ENCODE data around the gene PACRG. TPM values are rescaled to one million over a fixed set of nuclear protein-coding genes. Genes with fewer than 3 reads are reported as not detected.

PACRG gene
- total and polyA plus RNA-seq, 5 donors from 2014 or later = 0.44 to 1.2 (median 0.87) TPM; not detected in 2

DNA sequence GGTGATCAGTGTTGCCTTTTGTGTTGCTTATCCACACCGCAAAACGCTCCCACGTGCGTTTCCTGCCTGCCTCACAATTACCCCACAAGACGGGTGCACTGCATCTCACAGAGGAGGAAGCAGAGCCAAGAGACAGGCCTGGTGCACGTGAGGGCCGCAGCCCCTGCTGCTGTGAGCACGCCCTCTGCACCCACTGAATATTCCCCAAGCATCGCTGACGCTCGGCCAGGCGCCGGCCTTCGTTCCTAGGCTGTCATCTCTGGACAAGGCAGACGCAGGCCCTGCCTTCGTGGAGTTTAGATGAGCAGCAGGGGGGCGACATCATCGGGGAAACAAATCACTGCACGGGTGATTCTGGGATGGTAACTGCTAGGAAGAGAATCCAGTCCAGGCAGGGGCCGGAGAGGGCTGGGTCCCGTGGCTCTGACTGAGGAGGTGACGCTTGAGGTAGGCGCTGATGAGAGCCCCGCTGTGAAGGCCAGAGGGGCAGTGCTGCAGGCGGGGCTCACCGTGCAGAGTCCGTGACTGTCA, 524.4 kb downstream of the PACRG start:
- ATAC-seq (ENCODE audit: low read depth in 2 of 2) (no peak), DNase-seq (no peak)
- Histone ChIP-seq H3K36me3 (ENCODE audit: control insufficient read depth, insufficient read depth, low read length) (no peaks in the 10 kb centered on the region), H3K4me1 (ENCODE audit: control insufficient read depth, insufficient read depth, low read length, poor library complexity, severe bottlenecking) (no peaks in the 10 kb centered on the region), H3K4me3 (ENCODE audit: low read depth, low read length) (no peak overlapping the region), H3K9me3 (ENCODE audit: control insufficient read depth in 2 of 2, low read length in 2 of 2) (no peaks in the 10 kb centered on the region), H3K27me3 (ENCODE audit: control insufficient read depth, insufficient read depth, low read length) (no peaks in the 10 kb centered on the region), H3K27ac (ENCODE audit: insufficient read depth, low read length, poor library complexity, severe bottlenecking) (no peak overlapping the region)
- no peaks in the 10 kb centered on the region for H3K36me3 Mint-ChIP-seq
- H3K9me3 Mint-ChIP-seq = peaks cover 0 to 2% (median 0%) of the 10 kb centered on the region in 7 donors
- no peaks in the 10 kb centered on the region for H3K27me3 Mint-ChIP-seq
- no peak overlapping the region for H3K27ac Mint-ChIP-seq
- H3K4me3 Mint-ChIP-seq = no peak overlapping the region
- H3K4me1 Mint-ChIP-seq = no peaks in the 10 kb centered on the region

GRCh38 chr6:163253556-163254213, 525.9 kb downstream of the PACRG start:
- no peaks in the 10 kb centered on the region for H3K4me1 Mint-ChIP-seq

GRCh38 chr6:163254341-163254835, 526.6 kb downstream of the PACRG start:
- no peaks in the 10 kb centered on the region for H3K27me3 Mint-ChIP-seq
- H3K27ac ChIP-seq (ENCODE audit: insufficient read depth, low read length, poor library complexity, severe bottlenecking) = no peak overlapping the region
- no peaks in the 10 kb centered on the region for H3K27me3 ChIP-seq (ENCODE audit: control insufficient read depth, insufficient read depth, low read length)
- no peak for DNase-seq
- ATAC-seq (ENCODE audit: low read depth in 2 of 2) = no peak
- H3K9me3 ChIP-seq (ENCODE audit: control insufficient read depth in 2 of 2, low read length in 2 of 2) = no peaks in the 10 kb centered on the region
- H3K4me1 ChIP-seq (ENCODE audit: control insufficient read depth, insufficient read depth, low read length, poor library complexity, severe bottlenecking) = no peaks in the 10 kb centered on the region
- H3K4me3 ChIP-seq (ENCODE audit: low read depth, low read length) = no peak overlapping the region
- peaks cover 0 to 2% (median 0%) of the 10 kb centered on the region in 7 donors for H3K9me3 Mint-ChIP-seq
- peak overlapping the region in 1 of 4 donors; percentile 49 for H3K4me3 Mint-ChIP-seq
- no peak overlapping the region for H3K27ac Mint-ChIP-seq
- H3K36me3 Mint-ChIP-seq = no peaks in the 10 kb centered on the region
- H3K36me3 ChIP-seq (ENCODE audit: control insufficient read depth, insufficient read depth, low read length) = no peaks in the 10 kb centered on the region
- no peaks in the 10 kb centered on the region for H3K4me1 Mint-ChIP-seq

More at GRCh38 chr6:163253556-163254213, 525.9 kb downstream of the PACRG start:
- Mint-ChIP-seq H3K27me3 (no peaks in the 10 kb centered on the region), H3K4me3 (no peak overlapping the region), H3K9me3 (peaks cover 0 to 2% (median 0%) of the 10 kb centered on the region in 7 donors), H3K27ac (no peak overlapping the region), H3K36me3 (no peaks in the 10 kb centered on the region)
- Histone ChIP-seq H3K9me3 (ENCODE audit: control insufficient read depth in 2 of 2, low read length in 2 of 2) (no peaks in the 10 kb centered on the region), H3K4me1 (ENCODE audit: control insufficient read depth, insufficient read depth, low read length, poor library complexity, severe bottlenecking) (no peaks in the 10 kb centered on the region), H3K4me3 (ENCODE audit: low read depth, low read length) (no peak overlapping the region), H3K36me3 (ENCODE audit: control insufficient read depth, insufficient read depth, low read length) (no peaks in the 10 kb centered on the region), H3K27ac (ENCODE audit: insufficient read depth, low read length, poor library complexity, severe bottlenecking) (no peak overlapping the region), H3K27me3 (ENCODE audit: control insufficient read depth, insufficient read depth, low read length) (no peaks in the 10 kb centered on the region)
- no peak for ATAC-seq (ENCODE audit: low read depth in 2 of 2)
- DNase-seq = no peak

DNA sequence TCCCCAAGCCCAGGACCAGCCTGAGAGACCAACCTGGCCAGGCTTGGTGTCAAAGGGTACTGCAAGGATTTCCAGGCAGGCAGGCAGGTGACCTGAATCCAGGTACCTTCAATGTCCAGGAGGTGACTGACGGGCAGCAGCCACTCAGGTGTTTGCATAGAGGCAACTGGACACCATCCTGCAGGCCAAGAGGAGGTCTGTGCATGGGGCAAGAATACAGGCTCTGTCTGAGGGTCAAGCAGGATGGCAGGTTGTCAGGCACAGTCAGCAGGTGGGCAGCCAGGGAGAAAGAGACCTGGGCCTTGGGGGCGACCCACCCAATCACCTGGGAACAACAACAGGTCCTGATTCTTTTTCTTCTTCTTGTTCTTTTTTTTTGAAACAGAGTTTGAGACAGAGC, 527.5 kb downstream of the PACRG start:
- Histone ChIP-seq H3K4me1 (ENCODE audit: control insufficient read depth, insufficient read depth, low read length, poor library complexity, severe bottlenecking) (no peaks in the 10 kb centered on the region), H3K27ac (ENCODE audit: insufficient read depth, low read length, poor library complexity, severe bottlenecking) (no peak overlapping the region), H3K9me3 (ENCODE audit: control insufficient read depth in 2 of 2, low read length in 2 of 2) (no peaks in the 10 kb centered on the region), H3K4me3 (ENCODE audit: low read depth, low read length) (no peak overlapping the region), H3K27me3 (ENCODE audit: control insufficient read depth, insufficient read depth, low read length) (no peaks in the 10 kb centered on the region), H3K36me3 (ENCODE audit: control insufficient read depth, insufficient read depth, low read length) (no peaks in the 10 kb centered on the region)
- Mint-ChIP-seq H3K27me3 (no peaks in the 10 kb centered on the region), H3K4me1 (peaks cover 0 to 4% (median 0%) of the 10 kb centered on the region in 4 donors), H3K36me3 (no peaks in the 10 kb centered on the region), H3K27ac (no peak overlapping the region), H3K4me3 (no peak overlapping the region), H3K9me3 (peaks cover 0 to 2% (median 0%) of the 10 kb centered on the region in 7 donors)
- no peak for DNase-seq
- no peak for ATAC-seq (ENCODE audit: low read depth in 2 of 2)

DNA sequence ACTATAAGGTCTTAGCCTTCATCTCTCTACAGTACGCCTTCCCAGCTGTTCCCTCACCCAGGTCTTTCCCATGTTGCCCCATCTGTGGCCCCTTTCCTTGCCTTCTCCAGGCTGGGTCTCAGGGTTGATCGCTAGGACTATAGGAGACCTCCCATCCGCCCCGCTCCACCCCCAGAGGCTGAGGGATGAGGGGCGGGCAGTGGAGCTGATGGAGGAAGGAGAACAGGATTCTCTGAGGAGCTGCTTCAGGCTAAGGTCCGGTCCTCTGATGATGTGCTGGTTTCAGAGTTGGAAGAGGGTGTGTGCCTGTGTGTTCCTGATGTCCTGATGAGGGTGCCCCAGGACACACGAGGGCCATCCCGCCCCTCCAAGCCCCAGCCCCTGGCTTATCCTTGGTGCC, 531.9 kb downstream of the PACRG start:
- Histone ChIP-seq H3K27ac (ENCODE audit: insufficient read depth, low read length, poor library complexity, severe bottlenecking) (no peak overlapping the region), H3K9me3 (ENCODE audit: control insufficient read depth in 2 of 2, low read length in 2 of 2) (no peaks in the 10 kb centered on the region), H3K36me3 (ENCODE audit: control insufficient read depth, insufficient read depth, low read length) (no peaks in the 10 kb centered on the region), H3K4me1 (ENCODE audit: control insufficient read depth, insufficient read depth, low read length, poor library complexity, severe bottlenecking) (no peaks in the 10 kb centered on the region), H3K4me3 (ENCODE audit: low read depth, low read length) (no peak overlapping the region), H3K27me3 (ENCODE audit: control insufficient read depth, insufficient read depth, low read length) (no peaks in the 10 kb centered on the region)
- H3K9me3 Mint-ChIP-seq = peaks cover 0 to 2% (median 0%) of the 10 kb centered on the region in 7 donors
- H3K27ac Mint-ChIP-seq = no peak overlapping the region
- peaks cover 0 to 8% (median 0%) of the 10 kb centered on the region in 4 donors for H3K4me1 Mint-ChIP-seq
- ATAC-seq (ENCODE audit: low read depth in 2 of 2) (no peak), DNase-seq (no peak)
- no peak overlapping the region for H3K4me3 Mint-ChIP-seq
- no peaks in the 10 kb centered on the region for H3K36me3 Mint-ChIP-seq
- H3K27me3 Mint-ChIP-seq = no peaks in the 10 kb centered on the region

DNA sequence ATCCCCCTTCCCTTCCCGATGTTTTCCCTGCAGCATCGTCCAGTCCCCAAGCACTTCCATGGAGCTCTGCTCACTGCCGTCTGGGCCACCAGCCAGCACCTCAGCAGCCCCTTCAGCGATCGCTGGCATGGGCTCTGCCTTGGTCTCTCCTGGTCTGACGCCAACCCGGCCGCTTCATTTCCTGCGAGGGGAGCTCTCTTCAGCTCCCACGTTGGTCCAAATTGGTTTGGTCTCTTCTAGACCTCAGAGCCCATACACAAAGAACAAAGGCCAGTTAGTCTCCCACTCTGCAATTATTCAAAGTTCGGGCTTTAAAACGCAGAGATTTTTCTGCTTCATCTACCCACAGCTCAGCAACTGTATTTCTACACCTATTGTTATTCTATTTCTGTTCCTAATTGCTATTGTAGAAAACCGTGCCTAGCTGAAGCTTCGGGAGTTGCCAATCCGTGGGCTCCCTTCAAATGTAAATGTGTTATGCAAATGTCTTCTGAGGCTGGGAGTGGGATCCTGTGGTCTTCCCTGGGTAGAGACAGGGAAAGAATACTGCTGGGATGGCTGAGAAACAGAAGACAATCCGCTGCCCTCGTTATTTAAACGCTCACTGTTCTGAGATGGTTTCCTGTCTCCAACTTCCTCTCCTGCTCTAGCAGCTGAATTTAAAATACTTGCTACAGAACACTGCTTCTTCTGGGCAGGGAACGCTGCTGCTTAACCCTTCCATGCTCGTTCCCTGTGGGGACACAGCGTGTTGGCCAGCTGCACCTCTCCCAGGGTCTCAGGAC, 532.5 kb downstream of the PACRG start:
- Mint-ChIP-seq H3K27me3 (no peaks in the 10 kb centered on the region), H3K4me3 (peak overlapping the region in 3 of 4 donors; percentile 17 to 46 (median 23)), H3K27ac (peak overlapping the region in 1 of 3 donors; percentile 22), H3K36me3 (no peaks in the 10 kb centered on the region), H3K4me1 (peaks cover 0 to 8% (median 0%) of the 10 kb centered on the region in 4 donors), H3K9me3 (peaks cover 0 to 2% (median 0%) of the 10 kb centered on the region in 7 donors)
- Histone ChIP-seq H3K27ac (ENCODE audit: insufficient read depth, low read length, poor library complexity, severe bottlenecking) (no peak overlapping the region), H3K4me1 (ENCODE audit: control insufficient read depth, insufficient read depth, low read length, poor library complexity, severe bottlenecking) (no peaks in the 10 kb centered on the region), H3K9me3 (ENCODE audit: control insufficient read depth in 2 of 2, low read length in 2 of 2) (no peaks in the 10 kb centered on the region), H3K36me3 (ENCODE audit: control insufficient read depth, insufficient read depth, low read length) (no peaks in the 10 kb centered on the region), H3K27me3 (ENCODE audit: control insufficient read depth, insufficient read depth, low read length) (no peaks in the 10 kb centered on the region), H3K4me3 (ENCODE audit: low read depth, low read length) (no peak overlapping the region)
- ATAC-seq (ENCODE audit: low read depth in 2 of 2) (no peak), DNase-seq (peak in 1 of 3 donors; percentile 4)

DNA sequence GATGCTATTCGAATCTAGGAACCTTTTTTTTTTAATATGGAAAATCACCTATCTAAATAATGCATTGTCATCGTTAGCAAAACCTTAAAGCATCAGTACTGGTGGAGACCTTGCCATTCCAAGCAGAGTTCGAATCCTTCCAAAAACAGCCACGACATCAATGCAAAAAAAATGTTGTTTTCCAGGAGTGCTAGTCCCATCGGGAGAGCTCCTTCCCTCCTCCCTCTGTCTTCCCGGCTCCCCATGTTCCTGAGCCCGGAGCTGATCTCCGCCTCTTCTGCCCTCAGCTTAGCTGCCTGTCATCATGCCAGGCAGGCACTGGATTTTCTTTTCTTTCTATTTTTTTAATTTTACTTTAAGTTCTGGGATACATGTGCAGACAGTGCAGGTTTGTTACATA, 533.1 kb downstream of the PACRG start:
- H3K9me3 Mint-ChIP-seq = peaks cover 0 to 2% (median 0%) of the 10 kb centered on the region in 7 donors
- no peak overlapping the region for H3K4me3 ChIP-seq (ENCODE audit: low read depth, low read length)
- no peaks in the 10 kb centered on the region for H3K4me1 ChIP-seq (ENCODE audit: control insufficient read depth, insufficient read depth, low read length, poor library complexity, severe bottlenecking)
- H3K27ac ChIP-seq (ENCODE audit: insufficient read depth, low read length, poor library complexity, severe bottlenecking) = no peak overlapping the region
- ATAC-seq (ENCODE audit: low read depth in 2 of 2) (no peak), DNase-seq (no peak)
- H3K4me3 Mint-ChIP-seq = no peak overlapping the region
- H3K27ac Mint-ChIP-seq = peak overlapping the region in 1 of 3 donors; percentile 54
- no peaks in the 10 kb centered on the region for H3K27me3 ChIP-seq (ENCODE audit: control insufficient read depth, insufficient read depth, low read length)
- no peaks in the 10 kb centered on the region for H3K36me3 Mint-ChIP-seq
- H3K4me1 Mint-ChIP-seq = peaks cover 0 to 8% (median 0%) of the 10 kb centered on the region in 4 donors
- no peaks in the 10 kb centered on the region for H3K36me3 ChIP-seq (ENCODE audit: control insufficient read depth, insufficient read depth, low read length)
- no peaks in the 10 kb centered on the region for H3K9me3 ChIP-seq (ENCODE audit: control insufficient read depth in 2 of 2, low read length in 2 of 2)
- no peaks in the 10 kb centered on the region for H3K27me3 Mint-ChIP-seq
